GM21447 (cell line): ENCODE results near the gene RASGRF2.
"Not testable (repeated sequence)": the region's sequence is repeated elsewhere in the genome, so short reads cannot be mapped to it uniquely, and the experiment has no call there.

Experiments
- ATAC-seq: cut with Tn5 transposase; IDR thresholded peaks from one replicate; pipeline ENCODE4 v1.9.1; 2021; ENCODE audit not compliant: unreplicated experiment

RASGRF2 gene

DNA sequence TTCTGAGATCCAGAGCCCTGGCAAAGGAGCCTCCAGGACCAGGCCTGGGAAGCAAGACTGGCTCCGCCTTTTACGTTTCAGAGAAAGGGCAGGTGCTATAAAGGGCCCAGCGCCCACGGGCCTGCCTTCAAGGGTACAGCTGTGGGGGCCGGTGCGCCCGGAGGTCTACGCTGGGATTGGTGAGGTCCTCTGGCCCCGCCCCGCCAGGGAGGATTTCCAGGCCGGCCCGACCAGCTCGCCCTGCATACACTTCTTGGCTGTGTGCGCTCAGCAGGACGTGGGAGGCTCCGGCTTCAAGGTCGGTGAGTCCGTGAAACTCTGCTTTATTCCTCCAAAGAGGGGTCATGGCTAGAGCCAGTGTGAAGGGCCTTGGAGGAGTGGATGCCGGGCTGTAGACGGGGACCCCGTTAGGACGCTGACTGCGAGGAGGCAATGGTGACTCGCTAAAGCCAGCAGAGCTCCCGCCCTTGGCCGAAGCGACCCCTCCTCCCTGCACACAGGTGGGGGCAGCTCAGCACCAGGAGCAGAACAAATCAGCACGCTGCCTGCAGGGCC lies 273.0 kb downstream of the RASGRF2 start, which contains the start of gene CKMT2:
CKMT2 (plus strand) TSS at position 243 of the 555 bp plus-strand sequence. CDS start 17,811 bp downstream, outside the sequence.
- ATAC-seq, result no peak

DNA sequence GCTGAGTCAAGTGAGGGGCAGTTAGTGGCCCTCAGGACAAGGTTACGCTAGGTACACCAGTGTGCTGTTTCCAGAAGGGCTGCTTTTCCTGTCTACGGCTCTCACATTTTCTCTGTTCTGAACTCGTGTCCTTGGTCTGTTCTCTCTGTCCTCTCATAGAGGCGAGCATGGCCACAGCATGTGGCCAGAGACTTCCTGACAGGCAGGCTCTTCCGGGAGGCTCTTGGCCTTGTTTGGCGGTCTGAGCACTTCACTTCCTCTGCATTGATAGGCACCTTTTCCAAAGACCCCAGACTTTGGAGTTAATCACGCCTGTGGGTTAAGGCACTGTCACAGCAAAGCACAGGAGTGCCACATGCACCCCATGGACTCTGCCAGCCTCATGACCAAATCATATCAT lies 274.1 kb downstream of the RASGRF2 start:
- no peak for ATAC-seq

DNA sequence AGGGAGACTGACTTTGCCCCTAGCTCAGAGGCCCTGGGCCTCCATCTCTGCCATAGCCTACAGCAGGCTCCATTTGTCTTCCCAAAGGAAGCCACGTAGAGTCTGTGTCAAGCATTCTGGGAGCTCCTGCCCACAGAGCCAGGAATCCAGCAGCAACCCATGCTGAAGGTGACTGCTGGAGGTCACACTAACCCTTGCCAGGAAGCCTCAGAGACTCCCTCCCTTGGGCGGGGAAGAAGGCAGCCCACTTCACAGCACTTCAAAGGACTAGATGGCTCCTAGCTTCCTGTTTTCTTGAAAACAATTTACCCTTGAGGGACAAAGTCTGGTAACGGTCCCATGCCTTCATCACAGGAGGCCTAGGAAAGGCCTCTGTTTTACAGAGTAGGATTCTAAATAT lies 274.6 kb downstream of the RASGRF2 start:
- ATAC-seq, result no peak

DNA sequence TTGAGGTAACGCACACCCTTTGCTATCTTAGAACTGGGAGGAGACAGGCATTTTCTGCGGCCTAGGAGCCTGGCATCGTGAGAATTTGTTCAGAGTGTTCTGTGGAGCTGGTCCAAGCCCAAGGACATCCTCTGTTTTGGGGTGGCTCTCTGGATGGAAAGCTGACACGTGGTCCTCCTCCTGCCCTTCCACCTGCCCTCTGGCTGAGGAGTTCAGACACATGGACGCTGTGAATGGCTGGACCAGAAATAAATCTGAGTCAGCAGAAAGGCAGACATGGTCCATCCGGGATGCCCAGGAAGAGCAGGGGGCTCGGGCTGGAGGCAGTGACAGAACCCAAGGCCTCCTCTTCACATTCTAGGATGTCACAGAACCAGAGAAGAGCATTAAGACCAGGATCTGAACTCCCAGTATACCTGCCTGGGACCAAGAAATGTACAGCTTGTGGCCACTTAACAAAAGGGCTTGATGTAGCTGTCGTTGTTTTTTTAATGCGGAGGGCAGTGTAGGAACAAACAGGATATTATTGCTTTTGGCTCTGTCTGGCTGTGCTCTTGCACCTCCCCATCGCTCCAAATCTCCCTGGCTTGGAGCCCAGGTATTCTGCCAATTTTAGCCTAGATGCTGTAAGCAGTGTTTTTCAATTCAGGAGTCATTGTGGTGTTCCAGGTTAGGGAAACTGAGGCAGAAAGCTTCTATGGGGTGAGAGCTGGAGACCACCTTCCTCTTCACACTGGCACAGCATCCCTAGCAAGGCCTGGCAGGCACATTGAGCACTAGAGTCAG lies 275.3 kb downstream of the RASGRF2 start:
- no peak for ATAC-seq

DNA sequence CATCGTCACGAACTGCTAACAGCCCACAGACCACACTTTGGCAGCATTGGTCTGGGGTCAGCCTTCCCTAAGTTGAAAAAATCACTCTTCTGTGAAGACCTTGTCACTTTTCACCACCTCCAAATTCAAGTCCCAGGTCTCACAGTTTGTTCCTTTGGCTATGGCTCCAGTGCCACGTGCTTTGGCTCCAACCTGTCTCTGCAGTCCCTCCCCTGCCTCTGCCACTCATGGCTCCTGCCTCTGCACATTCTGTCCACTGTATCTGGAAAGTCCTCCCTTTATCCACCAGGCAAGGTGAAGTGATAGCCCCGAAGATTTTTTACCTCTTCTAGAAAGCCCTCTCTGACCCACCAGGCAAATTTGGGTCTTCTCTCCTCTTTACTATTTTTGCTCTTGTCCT lies 278.3 kb downstream of the RASGRF2 start:
- ATAC-seq, result no peak

DNA sequence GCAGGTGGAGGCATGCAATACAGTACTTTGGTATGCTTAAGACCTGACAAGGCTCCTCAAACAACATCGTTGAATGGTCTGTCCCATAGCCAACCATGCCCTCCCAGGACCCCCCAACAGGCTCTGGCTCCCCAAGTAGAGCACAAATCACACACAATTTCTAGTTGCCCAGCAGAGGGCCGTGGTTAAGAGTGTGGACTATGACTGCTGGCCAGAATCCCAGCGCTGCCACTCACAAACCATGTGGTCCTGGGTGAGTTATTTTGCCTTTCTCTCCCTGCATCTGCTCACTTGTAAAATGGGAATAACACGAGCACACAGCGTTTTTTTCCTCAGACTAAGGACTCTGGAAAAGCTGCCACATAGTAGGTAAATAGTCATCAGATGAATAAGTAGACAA lies 279.4 kb downstream of the RASGRF2 start:
- no peak for ATAC-seq

DNA sequence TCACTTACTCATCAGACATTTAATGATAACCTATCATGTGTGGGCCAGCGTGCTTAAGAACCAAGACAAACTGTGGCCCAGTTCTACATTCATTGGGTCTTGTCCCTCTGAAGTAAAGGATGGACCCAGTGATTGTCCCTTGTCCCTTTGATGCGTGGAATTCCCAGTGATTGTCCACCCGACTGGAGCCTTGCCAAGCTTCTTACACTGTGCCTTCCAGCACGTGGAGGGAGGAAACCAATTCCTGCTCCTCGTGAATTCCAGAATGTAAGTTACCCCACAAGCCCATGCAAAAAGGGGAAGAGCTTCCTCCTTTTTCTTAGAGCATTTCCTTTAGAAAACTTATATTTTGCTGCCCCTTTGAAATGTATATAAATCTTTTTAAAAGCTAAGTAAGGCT lies 280.8 kb downstream of the RASGRF2 start:
- no peak for ATAC-seq

DNA sequence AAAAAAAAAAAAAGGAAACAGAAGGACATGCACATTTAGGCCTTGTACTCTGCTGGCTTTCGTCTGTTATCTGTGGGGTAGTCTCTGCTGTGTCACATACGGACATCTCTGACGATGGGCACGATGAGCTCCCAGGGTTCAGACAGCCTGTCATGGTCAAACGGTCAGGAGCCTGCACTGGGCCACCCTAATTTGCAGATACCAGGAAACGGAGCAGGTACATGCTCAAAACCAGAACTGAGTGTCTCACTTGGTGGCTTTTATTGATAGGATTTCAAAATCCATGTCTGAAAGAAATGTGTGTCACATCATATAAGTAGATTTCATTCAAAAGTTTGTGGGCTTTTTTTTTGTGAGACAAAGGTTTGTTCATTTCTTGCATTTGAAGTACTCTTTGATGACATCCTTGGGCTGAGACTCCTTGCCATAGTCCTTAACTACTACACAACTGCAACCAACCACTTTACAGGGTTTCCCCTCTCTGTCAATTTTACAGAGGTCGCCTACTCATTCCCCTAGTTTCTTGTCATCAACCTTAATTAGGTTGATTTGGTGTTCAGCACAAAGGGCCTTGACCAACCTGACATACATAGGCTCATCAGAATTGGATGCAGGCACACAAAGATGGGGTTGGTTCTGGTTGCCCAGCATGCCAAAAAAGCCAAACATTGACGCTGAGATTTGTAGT lies 281.9 kb downstream of the RASGRF2 start:
- ATAC-seq, result no peak

DNA sequence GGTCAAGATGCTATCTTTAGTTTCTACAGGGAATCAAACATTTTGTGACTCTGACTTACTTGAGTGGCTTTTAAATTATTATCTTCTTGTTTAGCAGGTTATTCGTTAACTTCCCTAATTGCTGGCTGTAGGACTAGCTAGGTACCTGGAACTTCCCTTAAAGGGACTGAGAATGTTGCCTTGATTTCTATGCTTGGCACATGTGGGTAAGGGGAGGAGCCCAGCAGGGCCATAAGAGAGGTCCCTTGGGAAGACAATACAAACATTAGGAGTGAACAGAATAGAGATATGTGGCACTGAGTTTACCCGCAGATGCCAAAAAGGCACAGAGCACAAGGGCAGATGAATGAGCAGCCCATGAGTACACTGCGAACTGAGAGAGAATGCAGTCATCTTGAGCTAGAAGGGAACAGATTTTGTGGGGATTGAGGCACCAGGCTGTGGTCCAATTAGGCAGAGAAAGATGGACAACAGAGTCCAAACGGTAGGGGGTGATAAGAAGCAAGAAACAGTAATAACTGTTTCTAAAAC lies 282.8 kb downstream of the RASGRF2 start:
- ATAC-seq, result no peak

DNA sequence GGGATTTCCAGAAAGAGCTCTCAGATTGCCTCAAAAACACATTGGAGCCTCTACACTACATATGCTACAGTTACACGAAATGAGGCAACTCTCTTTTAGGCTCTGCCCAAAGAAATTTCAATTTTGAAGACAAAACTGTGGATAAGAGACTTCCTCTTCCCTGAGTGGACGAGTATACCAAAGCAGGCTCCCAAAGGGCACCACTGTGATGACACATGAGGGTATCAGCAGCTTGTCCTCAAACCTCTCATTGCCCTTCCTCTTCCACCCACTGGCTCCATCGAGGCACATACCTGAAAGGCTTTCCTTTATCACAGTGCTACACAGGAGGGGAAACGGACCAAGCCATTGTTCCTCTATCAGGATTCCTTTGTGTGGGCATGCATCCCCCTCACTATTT lies 284.3 kb downstream of the RASGRF2 start:
- ATAC-seq, result no peak

DNA sequence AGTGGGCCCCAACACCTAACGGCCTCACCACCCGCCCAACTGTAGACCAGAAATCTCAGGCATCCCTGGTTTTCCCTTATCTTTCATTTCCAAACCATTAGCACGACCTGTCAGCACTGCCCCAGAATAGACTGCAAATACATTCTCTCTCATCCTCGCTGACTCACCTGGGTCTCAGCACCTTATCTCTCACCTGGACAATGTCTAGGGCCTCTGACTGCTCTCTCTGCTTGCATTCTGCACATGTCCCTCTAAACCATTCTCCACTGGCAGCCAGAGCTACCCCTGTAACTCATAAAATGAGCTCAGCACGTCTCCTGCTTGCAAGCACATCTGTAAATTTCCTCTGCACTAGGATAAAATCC lies 285.7 kb downstream of the RASGRF2 start:
- ATAC-seq, result no peak

DNA sequence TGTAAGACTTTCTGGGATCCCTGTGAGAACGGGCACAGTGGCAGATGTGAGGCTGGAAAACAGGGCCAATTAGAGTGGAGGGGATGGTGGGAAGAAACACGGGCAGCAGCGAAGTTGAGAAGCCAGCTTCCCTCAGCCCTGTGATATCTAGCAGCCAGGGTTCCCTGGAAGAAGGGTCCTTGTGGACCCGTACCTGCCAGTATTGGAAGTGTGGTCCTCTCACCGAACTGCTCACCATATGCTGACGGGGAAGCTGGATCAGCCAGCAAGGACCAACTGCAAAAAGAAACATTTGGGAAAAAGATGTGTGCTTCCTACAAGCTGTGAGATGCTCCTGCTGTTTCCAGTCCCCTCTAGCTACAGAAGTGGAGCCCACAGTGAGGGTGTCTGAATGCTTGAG lies 286.5 kb downstream of the RASGRF2 start:
- ATAC-seq, result no peak

DNA sequence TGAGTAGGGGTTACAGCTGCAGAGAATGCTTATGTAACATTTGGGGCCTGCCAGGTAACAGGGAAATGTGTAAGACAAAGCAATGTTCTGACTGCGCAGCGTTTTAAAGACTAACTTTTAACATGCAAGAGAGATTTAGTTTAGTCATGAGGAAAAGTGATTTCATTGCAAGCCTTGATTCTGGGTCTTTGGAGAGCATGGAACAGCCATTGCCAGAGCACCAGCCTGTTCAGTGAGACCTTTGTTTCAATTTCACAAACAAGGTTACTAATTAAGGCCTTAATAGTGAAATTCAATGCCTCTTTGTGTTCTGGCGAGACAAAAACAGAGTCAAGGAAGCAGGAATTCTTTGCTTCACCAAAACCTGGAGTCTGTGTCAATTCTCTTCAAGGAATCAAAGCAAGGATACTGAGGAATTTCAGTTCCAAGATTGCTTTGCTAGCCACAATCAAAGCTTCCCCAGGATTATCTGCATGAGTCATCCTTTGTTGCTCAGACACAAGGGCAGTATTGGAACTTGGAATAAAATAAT lies 287.3 kb downstream of the RASGRF2 start:
- no peak for ATAC-seq

DNA sequence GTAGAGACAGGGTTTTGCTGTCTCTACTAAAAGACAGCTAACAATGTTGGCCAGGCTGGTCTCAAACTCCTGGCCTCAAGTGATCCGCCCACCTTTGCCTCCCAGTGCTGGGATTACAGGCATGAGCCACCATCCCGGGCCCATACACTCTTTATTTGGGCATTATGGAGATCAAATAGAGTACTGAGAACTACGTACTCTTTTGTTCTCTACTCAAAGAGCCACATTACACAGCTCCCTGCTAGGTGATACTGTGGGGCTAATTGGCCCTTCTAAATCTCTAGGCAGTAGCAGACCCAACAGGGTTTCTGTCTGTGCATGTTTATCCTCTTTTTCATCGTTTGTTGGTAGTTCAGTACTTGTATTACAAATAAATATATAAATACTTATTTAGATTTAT lies 289.1 kb downstream of the RASGRF2 start:
- no peak for ATAC-seq

DNA sequence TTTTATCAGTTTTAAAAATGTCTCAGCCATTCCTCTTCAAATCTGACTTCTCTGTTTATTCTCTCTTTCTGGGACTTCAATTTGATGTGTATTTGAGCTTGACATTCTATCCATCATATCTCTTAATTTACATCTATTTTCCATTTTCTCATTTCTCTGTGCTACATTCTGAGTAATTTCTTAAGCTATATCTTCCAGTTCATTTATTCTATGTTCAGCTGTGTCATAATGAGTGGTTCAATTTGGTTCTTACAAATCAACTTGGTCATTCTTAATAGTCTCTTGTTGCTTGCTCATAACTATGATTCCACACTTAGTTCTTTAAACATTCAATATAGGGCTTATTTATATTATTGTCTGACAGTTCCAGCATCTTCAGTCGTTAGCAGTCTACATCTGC lies 289.8 kb downstream of the RASGRF2 start:
- no peak for ATAC-seq

DNA sequence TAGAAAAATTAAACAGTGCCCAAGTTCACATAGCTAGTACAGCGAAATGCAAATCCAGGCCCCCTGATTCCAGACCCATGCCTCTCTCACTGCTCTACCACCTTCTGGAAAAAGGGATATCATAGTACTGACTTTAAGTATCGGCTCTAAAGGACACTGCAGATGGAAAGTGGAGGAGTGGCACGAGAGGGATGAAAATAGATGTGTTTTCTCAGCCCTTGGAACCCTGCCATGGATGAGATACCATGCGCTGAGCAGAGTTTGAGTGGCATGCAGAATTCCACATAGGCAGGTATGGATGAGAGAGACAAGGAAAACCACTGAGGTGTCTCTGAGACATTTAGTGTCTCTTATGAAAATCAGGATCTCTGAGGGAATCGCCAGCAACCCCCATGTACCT lies 291.8 kb downstream of the RASGRF2 start:
- ATAC-seq, result no peak

DNA sequence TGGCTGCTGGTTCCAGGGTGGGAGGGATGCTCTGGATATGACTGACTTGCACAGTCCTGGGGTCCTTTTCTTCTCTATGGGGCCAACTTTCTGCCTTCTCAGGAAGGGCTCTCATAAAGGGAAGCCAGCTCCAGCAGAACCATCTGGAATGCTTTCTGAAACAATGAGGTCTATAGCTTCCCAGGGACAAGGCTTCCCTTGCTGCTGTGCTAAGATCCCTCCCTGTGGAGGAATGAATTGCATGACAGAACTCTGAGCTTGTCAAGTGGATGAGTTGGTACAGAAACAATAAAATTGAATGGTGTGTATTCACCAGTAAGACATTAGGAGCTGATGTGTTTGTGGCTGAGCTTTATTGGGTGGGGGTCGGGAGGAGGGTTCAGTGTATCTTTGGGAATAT lies 292.7 kb downstream of the RASGRF2 start:
- ATAC-seq, result no peak

DNA sequence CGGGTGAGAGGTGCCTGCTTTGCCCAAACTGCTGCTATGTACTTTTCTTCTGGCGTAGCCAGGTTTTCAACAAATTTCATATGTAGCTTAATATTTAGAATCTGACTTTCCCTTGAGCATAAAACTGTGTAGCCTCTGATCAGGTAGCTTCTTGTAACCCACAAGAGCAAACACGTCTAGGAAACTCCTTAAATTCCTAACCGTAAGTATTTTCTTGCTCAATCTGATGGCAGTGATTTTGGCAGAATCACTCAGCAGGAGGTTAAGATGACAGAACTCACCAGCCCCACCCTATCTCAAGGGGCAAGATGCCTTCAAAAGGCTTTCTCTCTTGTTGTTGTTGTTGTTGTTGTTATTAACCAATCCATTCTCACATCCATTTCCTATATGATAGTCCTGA lies 293.7 kb downstream of the RASGRF2 start:
- no peak for ATAC-seq

DNA sequence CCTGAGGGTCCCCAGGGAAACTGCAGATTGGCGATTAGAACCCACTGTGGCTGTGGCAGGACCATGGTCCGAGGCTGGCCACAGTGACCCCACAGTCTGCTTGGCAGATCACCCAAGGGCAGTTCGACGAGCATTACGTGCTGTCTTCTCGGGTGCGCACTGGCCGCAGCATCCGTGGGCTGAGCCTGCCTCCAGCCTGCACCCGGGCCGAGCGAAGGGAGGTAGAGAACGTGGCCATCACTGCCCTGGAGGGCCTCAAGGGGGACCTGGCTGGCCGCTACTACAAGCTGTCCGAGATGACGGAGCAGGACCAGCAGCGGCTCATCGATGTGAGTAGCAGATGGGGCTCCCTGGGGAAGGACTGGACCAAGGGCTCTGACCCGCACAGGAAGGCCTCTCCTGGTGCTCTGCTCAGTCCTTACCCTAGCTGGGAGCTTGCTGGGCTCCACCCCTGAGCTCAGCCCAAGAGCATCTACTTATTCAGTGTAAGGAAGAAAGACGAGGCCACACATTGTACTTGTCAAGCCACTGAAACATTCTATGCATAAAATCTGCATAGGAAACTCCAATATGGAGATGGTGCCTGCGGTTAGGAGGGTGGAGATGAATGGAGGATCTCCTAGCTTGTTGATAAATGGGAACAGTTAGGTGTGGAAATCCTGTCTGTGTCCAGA lies 294.9 kb downstream of the RASGRF2 start:
- ATAC-seq, result no peak

DNA sequence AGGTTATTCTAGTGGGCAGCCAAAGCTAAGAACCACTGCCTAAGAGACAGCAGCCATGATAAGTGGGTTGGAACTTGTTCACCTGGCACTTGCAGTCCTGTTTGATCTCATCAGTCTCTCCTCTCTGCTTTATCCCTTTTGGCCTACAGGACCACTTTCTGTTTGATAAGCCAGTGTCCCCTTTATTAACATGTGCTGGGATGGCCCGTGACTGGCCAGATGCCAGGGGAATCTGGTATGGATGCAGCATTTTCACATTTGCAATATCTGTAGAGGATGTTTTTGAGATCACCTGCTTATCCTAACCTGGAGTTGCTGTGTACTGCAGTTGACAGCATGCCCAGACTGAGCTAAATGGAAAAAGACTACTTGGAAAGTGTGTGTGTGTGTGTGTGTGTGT lies 296.6 kb downstream of the RASGRF2 start:
- ATAC-seq, result no peak

DNA sequence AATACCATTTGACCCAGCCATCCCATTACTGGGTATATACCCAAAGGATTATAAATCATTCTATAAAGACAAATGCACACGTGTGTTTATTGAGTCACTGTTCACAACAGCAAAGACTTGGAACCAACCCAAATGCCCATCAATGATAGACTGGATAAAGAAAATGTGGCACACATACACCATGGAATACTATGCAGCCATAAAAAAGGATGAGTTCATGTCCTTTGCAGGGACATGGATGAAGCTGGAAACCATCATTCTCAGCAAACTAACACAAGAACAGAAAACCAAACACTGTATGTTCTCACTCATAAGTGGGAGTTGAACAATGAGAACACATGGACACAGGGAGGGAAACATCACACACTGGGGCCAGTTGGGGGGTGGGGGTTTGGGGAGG lies 302.6 kb downstream of the RASGRF2 start:
- not testable (repeated sequence) for ATAC-seq
